AG04449 (cell line): ENCODE measurements around the gene TXNRD1.
A peak's percentile ranks its signal among the peaks of the same experiment; 100 is the strongest.
"Not testable (repeated sequence)": the region's sequence is repeated elsewhere in the genome, so short reads cannot be mapped to it uniquely, and the experiment has no call there.

ENCODE experiments used
- CTCF ChIA-PET: fragments of 350-600 bp; formaldehyde crosslinking; extraction: SDS; loops from one replicate; lab custom pipeline; 2021; ENCODE audit warnings: antibody characterized with exemption; lab: Yijun Ruan, JAX
- POLR2A ChIA-PET: fragments of 400-600, 350-600 bp; formaldehyde crosslinking; extraction: SDS; loops from one replicate; lab custom pipeline; 2020; ENCODE audit warnings: antibody characterized with exemption, inconsistent platforms; lab: Yijun Ruan, JAX
- DNase-seq: peaks from one replicate; pipeline ENCODE4 v3.0.0-alpha.2; 2010; ENCODE audit warnings: low read depth, low spot score
- H3K4me3 ChIP-seq: 2 replicates; pipeline ENCODE4 v1.5.1; 2011; ENCODE audit warnings: low read depth, mild to moderate bottlenecking, control low read depth, low read length
- TF ChIP-seq, protein P1 (sequence below): IDR thresholded peaks from one replicate; pipeline ENCODE4 v1.5.1; 2011; ENCODE audit warnings: mild to moderate bottlenecking, moderate library complexity, low read length, control low read depth, inconsistent platforms; ENCODE audit not compliant: insufficient read depth; ENCODE audit errors: missing control alignments

TXNRD1 gene

GRCh38 chr12:104290320-104290719 is 74.7 kb downstream of the TXNRD1 start:
- H3K4me3 ChIP-seq = peak overlapping the region; percentile 91
- POLR2A ChIA-PET = no interaction called here
- CTCF ChIA-PET = interaction anchor here (1.3 to 1.6 kb wide), 4 partner anchors 8 to 90 kb away, joined by 3 to 4 read pairs (median 4); no protein-coding TSS in a partner anchor
- no peak for DNase-seq
- TF ChIP-seq, protein P1, sequence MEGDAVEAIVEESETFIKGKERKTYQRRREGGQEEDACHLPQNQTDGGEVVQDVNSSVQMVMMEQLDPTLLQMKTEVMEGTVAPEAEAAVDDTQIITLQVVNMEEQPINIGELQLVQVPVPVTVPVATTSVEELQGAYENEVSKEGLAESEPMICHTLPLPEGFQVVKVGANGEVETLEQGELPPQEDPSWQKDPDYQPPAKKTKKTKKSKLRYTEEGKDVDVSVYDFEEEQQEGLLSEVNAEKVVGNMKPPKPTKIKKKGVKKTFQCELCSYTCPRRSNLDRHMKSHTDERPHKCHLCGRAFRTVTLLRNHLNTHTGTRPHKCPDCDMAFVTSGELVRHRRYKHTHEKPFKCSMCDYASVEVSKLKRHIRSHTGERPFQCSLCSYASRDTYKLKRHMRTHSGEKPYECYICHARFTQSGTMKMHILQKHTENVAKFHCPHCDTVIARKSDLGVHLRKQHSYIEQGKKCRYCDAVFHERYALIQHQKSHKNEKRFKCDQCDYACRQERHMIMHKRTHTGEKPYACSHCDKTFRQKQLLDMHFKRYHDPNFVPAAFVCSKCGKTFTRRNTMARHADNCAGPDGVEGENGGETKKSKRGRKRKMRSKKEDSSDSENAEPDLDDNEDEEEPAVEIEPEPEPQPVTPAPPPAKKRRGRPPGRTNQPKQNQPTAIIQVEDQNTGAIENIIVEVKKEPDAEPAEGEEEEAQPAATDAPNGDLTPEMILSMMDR = no peak

DNA sequence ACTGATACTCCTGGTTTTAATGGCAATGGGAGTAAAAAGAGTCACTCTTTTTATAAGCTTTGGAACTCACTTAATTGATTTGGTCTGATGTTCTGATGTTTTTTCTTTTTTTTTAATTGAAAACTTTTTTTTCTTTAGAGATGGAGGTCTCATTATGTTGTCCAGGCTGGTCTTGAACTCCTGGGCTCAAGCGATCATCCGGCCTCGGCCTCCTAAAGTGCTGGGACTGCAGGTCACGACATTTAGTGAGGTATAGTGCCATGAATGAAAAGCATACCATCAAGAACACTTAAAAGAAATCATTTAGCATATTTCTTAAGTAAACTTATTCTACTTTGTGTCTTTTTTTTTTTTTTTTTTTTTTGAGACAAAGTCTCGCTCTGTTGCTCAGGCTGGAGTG is 75.3 kb downstream of the TXNRD1 start:
- POLR2A ChIA-PET = no interaction called here
- CTCF ChIA-PET = interaction anchor here (1.3 to 1.6 kb wide), 3 partner anchors 9 to 91 kb away, joined by 4 read pairs; no protein-coding TSS in a partner anchor

GRCh38 chr12:104291867-104292524 is 76.4 kb downstream of the TXNRD1 start:
- ChIA-PET POLR2A (interaction anchor here (0.8 kb wide), 1 partner anchor 73 kb away, joined by 3 read pairs; no protein-coding TSS in a partner anchor), CTCF (interaction anchor here (0.8 to 1.0 kb wide), 3 partner anchors 8 to 78 kb away, joined by 3 to 5 read pairs (median 4); partner anchors contain the start of gene TXNRD1)
- TF ChIP-seq, protein P1 = no peak
- DNase-seq = no peak
- peak overlapping the region; percentile 15 for H3K4me3 ChIP-seq

More for the DNA sequence above, 75.3 kb downstream of the TXNRD1 start:
- peak overlapping the region; percentile 16 for H3K4me3 ChIP-seq
- TF ChIP-seq, protein P1 = no peak
- no peak for DNase-seq

DNA sequence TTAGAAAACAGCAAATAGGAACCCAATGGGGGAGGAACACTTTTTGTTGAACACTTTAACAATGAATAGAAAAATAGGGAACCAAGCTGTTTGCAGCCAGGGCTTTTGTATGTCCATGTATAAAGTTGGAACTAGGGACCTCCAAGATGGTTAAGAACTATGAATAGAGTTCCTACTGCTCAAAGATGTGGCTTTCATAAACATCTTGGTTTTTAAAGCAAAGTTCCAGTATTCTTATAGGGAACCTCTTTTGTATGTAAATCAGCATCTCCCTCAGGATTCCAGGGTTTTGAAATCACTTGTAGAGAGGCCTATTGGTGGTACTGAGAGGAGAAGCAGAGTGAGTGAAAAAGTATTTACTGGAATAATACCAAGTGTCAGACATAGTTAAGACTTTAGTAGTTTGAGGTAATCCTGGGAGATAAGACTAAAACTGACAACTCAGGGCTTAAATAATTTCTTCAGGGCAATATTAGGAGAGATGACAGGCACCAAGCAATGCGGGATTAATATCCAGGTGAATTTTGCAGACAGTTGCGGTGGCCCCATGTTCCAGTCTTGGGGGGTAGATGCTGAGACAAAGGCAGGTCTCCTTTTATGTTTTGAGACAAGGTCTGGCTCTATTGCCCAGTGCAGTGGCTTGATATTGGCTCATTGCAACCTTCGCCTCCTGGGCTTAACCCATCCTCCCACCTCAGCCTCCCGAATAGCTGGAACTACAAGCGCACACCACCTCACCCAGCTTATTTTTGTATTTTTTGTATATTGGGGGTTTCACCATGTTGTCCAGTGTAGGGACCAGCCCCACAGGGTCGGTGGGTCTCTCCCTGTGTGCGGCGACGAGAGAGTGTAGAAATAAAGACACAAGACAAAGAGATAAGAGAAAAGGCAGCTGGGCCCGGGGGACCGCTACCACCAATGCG is 77.6 kb downstream of the TXNRD1 start:
- no peak for DNase-seq
- CTCF ChIA-PET = interaction anchor here (0.6 to 4.2 kb wide), 4 partner anchors 13 to 94 kb away, joined by 3 to 22 read pairs (median 4); partner anchors contain the start of gene TXNRD1
- POLR2A ChIA-PET = no interaction called here
- no peak overlapping the region for H3K4me3 ChIP-seq
- TF ChIP-seq, protein P1 = no peak

DNA sequence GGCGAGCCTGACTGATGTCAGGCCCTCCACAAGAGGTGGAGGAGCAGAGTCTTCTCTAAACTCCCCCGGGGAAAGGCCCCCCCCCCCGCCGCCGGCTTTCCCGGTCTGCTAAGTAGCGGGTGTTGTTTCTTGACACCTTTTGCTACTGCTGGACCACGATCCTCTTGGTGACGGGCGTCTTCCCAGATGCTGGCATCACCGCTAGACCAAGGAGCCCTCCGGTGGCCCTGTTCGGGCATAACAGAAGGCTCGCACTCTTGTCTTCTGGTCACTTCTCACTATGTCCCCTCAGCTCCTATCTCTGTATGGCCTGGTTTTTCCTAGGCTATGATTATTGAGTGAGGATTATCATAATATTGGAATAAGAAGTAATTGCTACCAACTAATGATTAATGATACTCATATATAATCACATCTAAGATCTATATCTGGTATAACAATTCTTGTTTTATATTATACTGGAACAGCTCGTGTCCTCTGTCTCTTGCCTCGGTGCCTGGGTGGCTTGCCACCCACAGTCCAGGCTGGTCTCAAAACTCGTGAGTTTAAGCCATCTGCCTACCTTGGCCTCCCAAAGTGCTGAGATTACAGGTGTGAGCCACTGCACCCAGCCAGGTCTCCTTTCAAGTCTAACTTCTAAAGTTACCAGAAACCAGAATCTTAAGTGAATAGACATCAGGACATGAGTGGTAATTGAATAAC is 78.7 kb downstream of the TXNRD1 start:
- DNase-seq, H3K4me3 ChIP-seq, POLR2A ChIA-PET: not testable (repeated sequence)
- TF ChIP-seq, protein P1 = peak; percentile 29
- CTCF ChIA-PET = interaction anchor here (0.6 to 4.2 kb wide), 5 partner anchors 77 to 583 kb away, joined by 3 to 22 read pairs (median 3); no protein-coding TSS in a partner anchor
